ENCODE data around the gene KDM2B. TPM values are rescaled to one million over a fixed set of nuclear protein-coding genes. Genes with fewer than 3 reads are reported as not detected.

KDM2B gene
- polyA plus RNA-seq, 1 experiment, result 15.0 TPM

DNA sequence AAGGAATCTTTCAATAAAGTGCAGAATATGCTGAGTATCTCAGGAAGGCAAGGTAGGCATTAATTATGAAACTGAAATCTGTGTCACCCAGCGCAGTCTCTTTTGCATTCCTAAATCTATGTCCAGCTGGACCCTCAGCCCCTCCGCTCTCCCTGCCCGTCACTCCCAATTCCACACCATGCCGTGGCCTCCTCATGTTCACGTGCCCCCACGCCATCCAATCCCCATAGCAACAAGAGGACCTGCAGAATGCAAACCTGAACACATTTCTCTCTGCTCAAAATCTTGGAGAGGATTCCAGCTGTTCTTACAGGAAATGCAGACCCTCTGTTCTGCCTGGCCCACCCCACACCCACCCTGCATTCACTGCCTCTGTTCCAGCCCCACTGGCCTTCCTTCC, 35.3 kb downstream of the KDM2B start:
- no peak for DNase-seq (ENCODE audit: low read depth)
- TF ChIP-seq, protein P1, sequence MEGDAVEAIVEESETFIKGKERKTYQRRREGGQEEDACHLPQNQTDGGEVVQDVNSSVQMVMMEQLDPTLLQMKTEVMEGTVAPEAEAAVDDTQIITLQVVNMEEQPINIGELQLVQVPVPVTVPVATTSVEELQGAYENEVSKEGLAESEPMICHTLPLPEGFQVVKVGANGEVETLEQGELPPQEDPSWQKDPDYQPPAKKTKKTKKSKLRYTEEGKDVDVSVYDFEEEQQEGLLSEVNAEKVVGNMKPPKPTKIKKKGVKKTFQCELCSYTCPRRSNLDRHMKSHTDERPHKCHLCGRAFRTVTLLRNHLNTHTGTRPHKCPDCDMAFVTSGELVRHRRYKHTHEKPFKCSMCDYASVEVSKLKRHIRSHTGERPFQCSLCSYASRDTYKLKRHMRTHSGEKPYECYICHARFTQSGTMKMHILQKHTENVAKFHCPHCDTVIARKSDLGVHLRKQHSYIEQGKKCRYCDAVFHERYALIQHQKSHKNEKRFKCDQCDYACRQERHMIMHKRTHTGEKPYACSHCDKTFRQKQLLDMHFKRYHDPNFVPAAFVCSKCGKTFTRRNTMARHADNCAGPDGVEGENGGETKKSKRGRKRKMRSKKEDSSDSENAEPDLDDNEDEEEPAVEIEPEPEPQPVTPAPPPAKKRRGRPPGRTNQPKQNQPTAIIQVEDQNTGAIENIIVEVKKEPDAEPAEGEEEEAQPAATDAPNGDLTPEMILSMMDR (IDR thresholded peaks at IDR 0.05; ENCODE audit: insufficient read depth, low read depth, low read length), result no peak
- Histone ChIP-seq H3K4me3 (ENCODE audit: low read depth, low read length) (no peak overlapping the region), H3K36me3 (ENCODE audit: control insufficient read depth, insufficient read depth, low read length) (peaks cover 12% of the 10 kb centered on the region), H3K27me3 (ENCODE audit: control insufficient read depth, insufficient read depth, low read length) (no peaks in the 10 kb centered on the region)
- ChIA-PET POLR2A (no interaction called here), CTCF (interaction anchor here (1.0 kb wide), 1 partner anchor 123 kb away, joined by 3 read pairs; no protein-coding TSS in a partner anchor)

DNA sequence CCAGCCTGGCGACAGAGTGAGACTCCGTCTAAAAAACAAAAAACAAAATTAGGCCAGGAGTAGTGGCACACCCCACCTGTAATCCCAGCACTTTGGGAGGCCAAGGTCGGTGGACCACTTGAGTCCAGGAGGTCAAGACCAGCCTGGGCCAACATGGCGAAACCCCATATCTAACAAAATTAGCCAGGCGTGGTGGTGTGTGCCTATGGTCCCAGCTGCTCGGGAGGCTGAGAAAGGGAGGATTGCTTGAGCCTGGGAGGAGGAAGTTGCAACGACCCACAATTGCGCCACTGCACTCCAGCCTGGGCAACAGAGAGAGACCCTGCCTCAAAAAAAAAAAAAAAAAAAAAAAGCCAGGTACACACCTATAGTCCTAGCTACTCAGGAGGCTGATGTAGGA, 37.0 kb downstream of the KDM2B start:
- H3K4me3 ChIP-seq (ENCODE audit: low read depth, low read length), result no peak overlapping the region
- peaks cover 9% of the 10 kb centered on the region for H3K36me3 ChIP-seq (ENCODE audit: control insufficient read depth, insufficient read depth, low read length)
- DNase-seq (ENCODE audit: low read depth), result no peak
- no peaks in the 10 kb centered on the region for H3K27me3 ChIP-seq (ENCODE audit: control insufficient read depth, insufficient read depth, low read length)
- CTCF ChIA-PET, result interaction anchor here (0.7 to 1.0 kb wide), 2 partner anchors 73 to 125 kb away, joined by 3 to 4 read pairs; no protein-coding TSS in a partner anchor
- POLR2A ChIA-PET, result interaction anchor here (0.6 kb wide), 1 partner anchor 10 kb away, joined by 3 read pairs; no protein-coding TSS in a partner anchor
- TF ChIP-seq, protein P1 (IDR thresholded peaks at IDR 0.05; ENCODE audit: insufficient read depth, low read depth, low read length), result no peak

DNA sequence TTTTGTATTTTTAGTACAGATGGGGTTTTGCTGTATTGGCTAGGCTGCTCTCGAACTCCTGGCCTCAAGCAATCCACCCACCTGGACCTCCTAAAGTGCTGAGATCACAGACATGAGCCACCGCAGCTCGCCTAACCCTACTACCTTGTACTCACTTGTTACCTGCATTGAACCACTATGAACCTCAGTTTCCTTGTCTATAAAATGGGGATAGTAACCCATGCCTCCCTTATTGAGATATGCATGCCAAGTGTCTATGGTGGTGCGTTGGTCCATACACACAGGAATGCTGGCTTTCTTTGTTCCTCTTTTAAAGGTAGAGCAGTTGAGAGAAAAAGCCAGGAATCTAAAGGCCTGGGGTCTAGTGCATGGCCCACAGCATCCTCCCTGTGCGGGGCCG, 40.9 kb downstream of the KDM2B start:
- no peak for DNase-seq (ENCODE audit: low read depth)
- no peak overlapping the region for H3K4me3 ChIP-seq (ENCODE audit: low read depth, low read length)
- TF ChIP-seq, protein P1 (IDR thresholded peaks at IDR 0.05; ENCODE audit: insufficient read depth, low read depth, low read length), result no peak
- H3K36me3 ChIP-seq (ENCODE audit: control insufficient read depth, insufficient read depth, low read length), result peaks cover 4% of the 10 kb centered on the region
- ChIA-PET CTCF (interaction anchor here (1.5 to 1.9 kb wide), 2 partner anchors 12 to 41 kb away, joined by 3 to 15 read pairs; no protein-coding TSS in a partner anchor), POLR2A (no interaction called here)
- no peaks in the 10 kb centered on the region for H3K27me3 ChIP-seq (ENCODE audit: control insufficient read depth, insufficient read depth, low read length)

DNA sequence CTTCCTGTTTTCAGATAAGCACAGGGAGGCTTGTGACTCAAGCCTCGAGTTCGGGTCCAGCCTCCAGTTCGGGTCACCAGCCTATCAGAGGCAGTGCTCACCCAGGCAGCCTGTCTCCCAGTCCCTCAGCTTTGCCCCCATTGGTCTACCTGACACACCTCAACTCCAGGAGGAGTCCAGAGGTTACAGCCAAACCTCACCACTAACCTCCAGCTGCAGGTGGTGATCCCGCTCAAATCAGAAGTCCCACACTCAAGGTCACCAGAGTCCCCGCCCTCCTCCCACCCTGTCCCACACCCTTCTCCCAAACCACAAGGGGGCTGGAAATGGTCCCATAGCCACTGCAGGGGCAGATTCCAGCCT, 42.1 kb downstream of the KDM2B start:
- no peak overlapping the region for H3K4me3 ChIP-seq (ENCODE audit: low read depth, low read length)
- POLR2A ChIA-PET, result no interaction called here
- TF ChIP-seq, protein P1 (IDR thresholded peaks at IDR 0.05; ENCODE audit: insufficient read depth, low read depth, low read length), result no peak
- CTCF ChIA-PET, result interaction anchor here (1.5 to 1.9 kb wide), 2 partner anchors 13 to 39 kb away, joined by 3 to 15 read pairs; no protein-coding TSS in a partner anchor
- H3K27me3 ChIP-seq (ENCODE audit: control insufficient read depth, insufficient read depth, low read length), result no peaks in the 10 kb centered on the region
- no peak for DNase-seq (ENCODE audit: low read depth)
- peaks cover 1% of the 10 kb centered on the region for H3K36me3 ChIP-seq (ENCODE audit: control insufficient read depth, insufficient read depth, low read length)

DNA sequence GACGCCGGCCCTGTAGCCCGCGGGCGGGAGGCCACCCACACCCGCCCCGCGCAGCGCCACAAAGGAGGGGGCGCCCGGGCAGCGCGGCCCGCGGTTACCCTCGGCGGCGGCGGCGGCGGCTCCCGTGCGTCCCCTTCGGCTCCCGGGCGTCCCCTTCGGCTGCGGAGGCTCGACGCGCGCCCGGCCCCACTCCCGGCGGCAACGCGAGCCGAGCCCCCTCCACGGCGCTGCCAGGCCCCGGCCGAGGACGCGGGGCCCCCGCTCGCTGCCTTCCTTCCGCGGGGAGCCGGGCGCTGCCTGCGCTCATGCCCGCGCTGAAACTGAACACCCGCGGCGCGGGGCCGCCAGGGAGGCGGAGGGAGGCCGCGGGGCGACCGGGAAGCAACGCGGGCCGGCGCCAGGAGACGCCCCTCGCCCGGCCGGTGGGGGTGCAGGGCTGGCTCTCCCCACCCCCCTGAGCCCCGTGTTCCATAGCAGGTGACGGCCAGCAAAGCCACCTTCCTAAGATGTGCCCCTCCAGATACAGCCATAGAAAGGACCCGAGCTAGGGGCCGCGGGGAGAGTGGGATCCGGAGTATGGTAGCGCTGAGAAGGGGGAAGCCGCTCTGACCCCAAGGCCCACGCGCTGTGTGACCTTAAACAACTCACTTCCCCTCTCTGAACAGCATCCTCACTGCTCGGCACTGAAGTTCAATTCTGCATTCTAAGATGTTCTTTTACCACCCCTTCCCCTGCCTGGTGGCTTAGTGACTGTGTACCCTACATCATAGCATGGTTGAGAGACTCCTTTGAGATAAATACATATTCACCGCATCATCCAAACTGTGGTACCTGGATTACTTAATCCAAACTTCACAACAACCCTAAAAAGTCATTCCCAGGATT, 42.8 kb downstream of the KDM2B start:
- no peak for DNase-seq (ENCODE audit: low read depth)
- peak overlapping the region; percentile 43 for H3K4me3 ChIP-seq (ENCODE audit: low read depth, low read length)
- ChIA-PET CTCF (interaction anchor here (0.6 to 1.8 kb wide), 3 partner anchors 9 to 404 kb away, joined by 3 to 7 read pairs (median 4); no protein-coding TSS in a partner anchor), POLR2A (no interaction called here)
- no peaks in the 10 kb centered on the region for H3K27me3 ChIP-seq (ENCODE audit: control insufficient read depth, insufficient read depth, low read length)
- no peaks in the 10 kb centered on the region; the same call in 1 of the 2 replicates for H3K36me3 ChIP-seq (ENCODE audit: control insufficient read depth, insufficient read depth, low read length)
- TF ChIP-seq, protein P1 (IDR thresholded peaks at IDR 0.05; ENCODE audit: insufficient read depth, low read depth, low read length), result no peak
